Activated B cell treated with CpG ODN at 0.5 μM for 24 hours (primary cell): Measurements from ENCODE around the gene NUDCD2. TPM values are rescaled to one million over a fixed set of nuclear protein-coding genes. Genes with fewer than 3 reads are reported as not detected.
"Not testable (repeated sequence)": the region's sequence is repeated elsewhere in the genome, so short reads cannot be mapped to it uniquely, and the experiment has no call there.

ENCODE experiments used
- ATAC-seq: fragments of 200-7000 bp; cut with Tn5 transposase; one replicate; pipeline ENCODE4 v1.10.0; 2021; ENCODE audit warnings: low read depth, mild to moderate bottlenecking, moderate library complexity
- CTCF ChIA-PET: fragments of 350-600 bp; sonication (Branson Sonifier 250); formaldehyde crosslinking; loops from one replicate; lab custom pipeline; 2021; ENCODE audit warnings: antibody characterized with exemption; lab: Charles Lee
- POLR2A ChIA-PET: fragments of 350-600 bp; sonication (Branson Sonifier 250); formaldehyde crosslinking; loops from one replicate; lab custom pipeline; 2021; ENCODE audit warnings: antibody characterized with exemption; lab: Charles Lee
- DNase-seq: peaks from one replicate; pipeline ENCODE4 v3.0.0; 2022
- H3K27ac Mint-ChIP-seq: one replicate; pipeline ENCODE4 v1.8.0; 2020; ENCODE audit warnings: mixed read lengths
- H3K27me3 Mint-ChIP-seq: one replicate; pipeline ENCODE4 v1.8.0; 2021; ENCODE audit warnings: mixed read lengths
- H3K36me3 Mint-ChIP-seq: one replicate; pipeline ENCODE4 v1.8.0; 2021; ENCODE audit warnings: low read depth, mixed read lengths
- H3K4me1 Mint-ChIP-seq: one replicate; pipeline ENCODE4 v1.8.0; 2021; ENCODE audit warnings: mixed read lengths
- H3K4me3 Mint-ChIP-seq: one replicate; pipeline ENCODE4 v1.8.0; 2020; ENCODE audit warnings: mild to moderate bottlenecking, mixed read lengths
- H3K9me3 Mint-ChIP-seq: one replicate; pipeline ENCODE4 v1.8.0; 2020; ENCODE audit warnings: mixed read lengths
- CTCF ChIP-seq: fragments of 200-600 bp; IDR thresholded peaks from one replicate; pipeline ENCODE4 v1.8.0; 2022; ENCODE audit warnings: antibody characterized with exemption, mild to moderate bottlenecking
- intact Hi-C: fragments of 100-400 bp; cut with micrococcal nuclease; formaldehyde crosslinking; loops from one replicate; pipeline ENCODE4 v1.15.1; 2024
- total RNA-seq: library from RNA; stranded (reverse); gene quantifications from 2 replicates; pipeline ENCODE4 v1.2.3, GENCODE V29; 2022

The NUDCD2 gene
- total RNA-seq, 1 donor from 2014 or later = 28.1 TPM

DNA sequence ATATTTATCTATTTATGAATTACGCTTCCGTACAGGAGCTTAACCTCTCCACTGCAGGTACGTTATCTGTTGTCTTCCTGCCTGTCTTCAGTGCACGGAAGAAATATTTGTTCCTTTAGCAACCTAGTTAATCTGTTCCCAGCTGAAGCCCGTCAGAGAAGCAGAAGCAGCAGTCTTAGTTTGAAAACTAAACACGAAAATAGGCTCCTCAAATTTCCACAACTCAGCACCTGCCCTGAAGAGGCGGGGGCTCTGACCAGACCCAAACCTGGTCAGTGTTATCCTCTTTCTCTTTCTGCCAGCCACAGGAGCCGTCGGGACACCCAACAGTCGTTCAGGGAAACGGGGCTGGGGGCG is 462 bp downstream of the NUDCD2 start:
- intact Hi-C loops = no loop called here
- peaks cover 42% of the 10 kb centered on the region for H3K4me1 Mint-ChIP-seq

GRCh38 chr5:163458778-163459385 is 1.0 kb downstream of the NUDCD2 start:
- POLR2A ChIA-PET = interaction anchor here (1.3 to 5.1 kb wide), 6 partner anchors 10 to 455 kb away, joined by 3 to 159 read pairs (median 16); partner anchors contain the start of genes CCNG1 and MAT2B
- peak overlapping the region; percentile 97 for H3K4me3 Mint-ChIP-seq
- peaks cover 32% of the 10 kb centered on the region for H3K36me3 Mint-ChIP-seq
- TF ChIP-seq CTCF = no peak
- intact Hi-C loops = no loop called here
- H3K27me3 Mint-ChIP-seq = no peaks in the 10 kb centered on the region
- ATAC-seq = no peak
- CTCF ChIA-PET = interaction anchor here (0.8 to 3.5 kb wide), 5 partner anchors 18 to 46 kb away, joined by 3 to 13 read pairs (median 7); partner anchors contain the start of genes CCNG1 and MAT2B
- no peaks in the 10 kb centered on the region for H3K9me3 Mint-ChIP-seq
- H3K4me1 Mint-ChIP-seq = peaks cover 42% of the 10 kb centered on the region
- DNase-seq = no peak
- peak overlapping the region; percentile 100 for H3K27ac Mint-ChIP-seq

More for the DNA sequence above, 462 bp downstream of the NUDCD2 start:
- Mint-ChIP-seq H3K27ac (peak overlapping the region; percentile 100), H3K4me3 (peak overlapping the region; percentile 97), H3K36me3 (peaks cover 30% of the 10 kb centered on the region), H3K27me3 (no peaks in the 10 kb centered on the region), H3K9me3 (no peaks in the 10 kb centered on the region)
- POLR2A ChIA-PET = interaction anchor here (1.0 to 5.1 kb wide), 9 partner anchors 9 to 457 kb away, joined by 3 to 159 read pairs (median 7); partner anchors contain the start of genes CCNG1 and MAT2B
- CTCF ChIA-PET = interaction anchor here (0.8 to 3.5 kb wide), 6 partner anchors 14 to 46 kb away, joined by 3 to 13 read pairs (median 6); partner anchors contain the start of genes CCNG1 and MAT2B
- ATAC-seq (no peak), DNase-seq (no peak)
- no peak for TF ChIP-seq CTCF

DNA sequence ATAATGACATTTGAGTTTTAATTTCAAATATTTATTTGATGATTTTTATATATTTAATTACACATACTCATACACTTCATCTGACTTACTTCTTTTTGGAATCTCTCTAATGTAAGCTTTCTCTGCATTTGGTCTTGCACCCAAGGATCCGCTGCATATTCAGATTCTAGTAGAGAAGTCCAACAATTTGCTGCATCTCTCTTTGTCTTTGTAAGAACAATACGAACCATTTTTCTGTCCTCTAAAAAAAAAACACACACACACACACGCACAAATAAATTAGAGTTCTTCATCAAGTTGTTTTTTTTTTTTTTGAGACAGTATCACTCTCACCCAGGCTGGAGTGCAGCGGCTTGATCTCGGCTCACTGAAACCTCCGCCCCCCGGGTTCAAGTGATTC is 3.1 kb downstream of the NUDCD2 start:
- Mint-ChIP-seq H3K36me3 (peaks cover 42% of the 10 kb centered on the region), H3K9me3 (no peaks in the 10 kb centered on the region), H3K4me1 (peaks cover 35% of the 10 kb centered on the region), H3K4me3 (no peak overlapping the region), H3K27ac (no peak overlapping the region), H3K27me3 (no peaks in the 10 kb centered on the region)
- TF ChIP-seq CTCF = no peak
- ATAC-seq (no peak), DNase-seq (no peak)
- intact Hi-C loops = no loop called here
- ChIA-PET CTCF (no interaction called here), POLR2A (interaction anchor here (1.4 kb wide), 1 partner anchor 48 kb away, joined by 4 read pairs; the partner anchor contains the start of gene MAT2B)

DNA sequence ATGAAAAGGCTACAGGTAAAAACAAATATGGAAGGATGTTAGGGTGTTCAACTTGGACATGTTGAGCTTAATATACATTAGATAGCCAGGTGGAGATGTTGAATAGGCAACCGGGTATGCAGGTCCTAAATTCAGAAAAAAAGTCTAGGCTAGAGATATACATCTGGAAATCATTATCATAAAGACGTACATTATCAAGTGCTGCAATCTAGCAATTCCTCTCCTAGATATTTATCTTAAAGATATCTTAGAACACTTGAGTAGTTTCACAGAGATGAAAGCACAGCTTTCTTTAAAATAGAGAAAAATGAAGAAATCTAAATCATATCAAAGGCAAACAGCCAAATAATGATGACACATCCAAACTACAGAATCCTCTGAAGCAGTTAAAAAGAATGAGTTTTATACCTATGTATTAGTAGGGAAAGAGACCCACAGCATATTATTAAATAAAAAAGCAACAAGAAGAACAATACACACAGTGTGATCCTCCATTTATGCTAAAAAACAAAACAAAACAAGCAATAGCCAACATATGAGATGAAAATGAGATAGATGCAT is 3.8 kb downstream of the NUDCD2 start:
- peaks cover 30% of the 10 kb centered on the region for H3K4me1 Mint-ChIP-seq
- no peak overlapping the region for H3K27ac Mint-ChIP-seq
- no peak for DNase-seq
- intact Hi-C loops = no loop called here
- H3K4me3 Mint-ChIP-seq = no peak overlapping the region
- CTCF ChIA-PET = no interaction called here
- ATAC-seq = no peak
- peaks cover 47% of the 10 kb centered on the region for H3K36me3 Mint-ChIP-seq
- no peak for TF ChIP-seq CTCF
- H3K27me3 Mint-ChIP-seq = no peaks in the 10 kb centered on the region
- POLR2A ChIA-PET = no interaction called here
- H3K9me3 Mint-ChIP-seq = no peaks in the 10 kb centered on the region

- CTCF ChIA-PET, ATAC-seq, H3K4me3 Mint-ChIP-seq, H3K27ac Mint-ChIP-seq, H3K9me3 Mint-ChIP-seq, intact Hi-C loops, H3K27me3 Mint-ChIP-seq, DNase-seq: not testable (repeated sequence)
- H3K36me3 Mint-ChIP-seq = peaks cover 51% of the 10 kb centered on the region
- POLR2A ChIA-PET = interaction anchor here (0.6 kb wide), 1 partner anchor 1693 kb away, joined by 3 read pairs; no protein-coding TSS in a partner anchor
- peaks cover 23% of the 10 kb centered on the region for H3K4me1 Mint-ChIP-seq
Observed at GRCh38 chr5:163455406-163455805, 4.5 kb downstream of the NUDCD2 start.
